RWPE2 (cell line): ENCODE data around the gene HTRA2.

Experiments
- ATAC-seq: fragments of 200-7000 bp; cut with Tn5 transposase; 3 replicates; pipeline ENCODE4 v1.9.1; 2021; ENCODE audit warnings: low read depth
- DNase-seq: peaks from one replicate; pipeline ENCODE4 v3.0.0-alpha.2; 2020; ENCODE audit warnings: low spot score
- H3K27ac ChIP-seq: fragments of 450-650 bp; 2 replicates; pipeline ENCODE4 v1.5.1; 2017; ENCODE audit warnings: mild to moderate bottlenecking; ENCODE audit not compliant: poor library complexity, severe bottlenecking
- H3K27me3 ChIP-seq: fragments of 250-450 bp; sonication (Bioruptor Pico); 2 replicates; pipeline ENCODE4 v1.5.1; 2021; ENCODE audit warnings: mild to moderate bottlenecking, moderate library complexity; ENCODE audit not compliant: insufficient read depth, poor library complexity, severe bottlenecking
- H3K36me3 ChIP-seq: fragments of 250-450 bp; sonication (Bioruptor Pico); 2 replicates; pipeline ENCODE4 v1.5.1; 2020; ENCODE audit warnings: low read depth, mild to moderate bottlenecking, moderate library complexity
- H3K4me1 ChIP-seq: fragments of 250-450 bp; sonication (Bioruptor Pico); 2 replicates; pipeline ENCODE4 v1.5.1; 2021; ENCODE audit warnings: mild to moderate bottlenecking, moderate library complexity; ENCODE audit not compliant: insufficient read depth, poor library complexity, severe bottlenecking
- H3K4me3 ChIP-seq: fragments of 250-450 bp; sonication (Bioruptor Pico); 2 replicates; pipeline ENCODE4 v1.5.1; 2021; ENCODE audit warnings: mild to moderate bottlenecking, moderate library complexity; ENCODE audit not compliant: severe bottlenecking
- H3K9me3 ChIP-seq: fragments of 250-450 bp; sonication (Bioruptor Pico); 2 replicates; pipeline ENCODE4 v1.5.1; 2021; ENCODE audit warnings: mild to moderate bottlenecking, moderate library complexity; ENCODE audit not compliant: severe bottlenecking
- TF ChIP-seq, protein P1 (sequence below): fragments of 450-650 bp; IDR thresholded peaks from one replicate; pipeline ENCODE4 v1.5.1; 2017; ENCODE audit warnings: mild to moderate bottlenecking, moderate library complexity; ENCODE audit not compliant: poor library complexity, severe bottlenecking

HTRA2 gene

DNA sequence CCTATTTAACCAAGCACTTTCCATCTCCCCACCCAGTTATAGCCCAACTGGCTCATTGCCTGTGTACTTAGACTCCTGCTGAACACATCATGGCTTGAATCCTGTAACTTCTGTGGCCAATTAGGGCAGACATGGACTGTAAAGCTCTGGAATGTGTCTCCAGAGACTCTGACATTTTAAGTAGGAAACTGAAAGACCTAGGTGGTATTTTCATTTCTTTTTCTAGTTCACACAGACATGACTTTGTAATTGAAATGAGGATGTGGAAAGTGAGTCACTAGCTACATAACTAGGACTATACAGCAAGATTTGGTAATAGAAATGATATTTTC lies 37.0 kb downstream of the HTRA2 start:
- Histone ChIP-seq H3K4me1 (peaks cover 35% of the 10 kb centered on the region), H3K4me3 (no peak overlapping the region), H3K36me3 (no peaks in the 10 kb centered on the region), H3K9me3 (no peaks in the 10 kb centered on the region), H3K27ac (peak overlapping the region; percentile 87), H3K27me3 (no peaks in the 10 kb centered on the region)
- DNase-seq: no peak
- TF ChIP-seq, protein P1, sequence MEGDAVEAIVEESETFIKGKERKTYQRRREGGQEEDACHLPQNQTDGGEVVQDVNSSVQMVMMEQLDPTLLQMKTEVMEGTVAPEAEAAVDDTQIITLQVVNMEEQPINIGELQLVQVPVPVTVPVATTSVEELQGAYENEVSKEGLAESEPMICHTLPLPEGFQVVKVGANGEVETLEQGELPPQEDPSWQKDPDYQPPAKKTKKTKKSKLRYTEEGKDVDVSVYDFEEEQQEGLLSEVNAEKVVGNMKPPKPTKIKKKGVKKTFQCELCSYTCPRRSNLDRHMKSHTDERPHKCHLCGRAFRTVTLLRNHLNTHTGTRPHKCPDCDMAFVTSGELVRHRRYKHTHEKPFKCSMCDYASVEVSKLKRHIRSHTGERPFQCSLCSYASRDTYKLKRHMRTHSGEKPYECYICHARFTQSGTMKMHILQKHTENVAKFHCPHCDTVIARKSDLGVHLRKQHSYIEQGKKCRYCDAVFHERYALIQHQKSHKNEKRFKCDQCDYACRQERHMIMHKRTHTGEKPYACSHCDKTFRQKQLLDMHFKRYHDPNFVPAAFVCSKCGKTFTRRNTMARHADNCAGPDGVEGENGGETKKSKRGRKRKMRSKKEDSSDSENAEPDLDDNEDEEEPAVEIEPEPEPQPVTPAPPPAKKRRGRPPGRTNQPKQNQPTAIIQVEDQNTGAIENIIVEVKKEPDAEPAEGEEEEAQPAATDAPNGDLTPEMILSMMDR: no peak
- peak; percentile 40 for ATAC-seq

DNA sequence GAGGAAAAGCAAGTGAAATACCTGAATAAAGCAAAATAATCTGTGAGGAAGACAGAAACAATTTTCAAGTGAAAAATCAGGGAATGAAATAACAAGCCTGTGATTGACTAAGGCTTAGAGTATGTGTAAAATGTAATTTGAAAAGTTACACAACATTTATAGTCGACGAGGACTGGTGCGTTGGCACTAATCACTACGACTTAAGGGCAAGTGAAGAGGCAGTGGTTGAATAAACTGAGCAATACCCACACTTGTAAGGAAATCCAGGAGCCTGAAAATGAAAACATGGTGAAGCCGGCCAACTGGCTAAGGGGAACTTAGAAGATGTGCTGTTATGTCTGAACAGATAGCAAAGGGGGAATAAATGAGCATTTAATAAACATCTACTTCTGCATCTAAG lies 38.1 kb downstream of the HTRA2 start:
- Histone ChIP-seq H3K9me3 (no peaks in the 10 kb centered on the region), H3K27ac (peak overlapping the region; percentile 87), H3K4me3 (no peak overlapping the region), H3K36me3 (no peaks in the 10 kb centered on the region), H3K4me1 (peaks cover 35% of the 10 kb centered on the region), H3K27me3 (no peaks in the 10 kb centered on the region)
- DNase-seq (no peak), ATAC-seq (peak; percentile 87)
- TF ChIP-seq, protein P1: no peak

DNA sequence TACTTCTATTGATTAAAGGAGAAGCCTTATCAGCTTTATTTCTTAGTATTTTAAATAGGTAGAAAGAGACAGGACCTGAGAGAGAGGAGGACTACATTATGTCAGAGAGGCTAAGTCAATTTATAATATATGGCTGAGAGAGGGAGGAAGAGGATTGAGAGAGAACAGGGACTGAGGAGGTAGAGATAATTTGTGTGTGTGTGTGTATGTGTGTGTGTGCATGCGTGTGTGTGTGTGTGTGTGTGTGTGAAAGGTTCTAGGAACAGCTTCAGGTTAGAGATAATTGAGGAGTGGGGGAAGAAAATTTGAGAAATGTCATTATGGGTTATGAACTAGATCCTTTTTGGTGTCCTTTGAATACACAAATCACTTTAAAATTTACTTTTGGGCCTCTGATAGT lies 40.0 kb downstream of the HTRA2 start:
- no peaks in the 10 kb centered on the region for H3K27me3 ChIP-seq
- no peak overlapping the region for H3K4me3 ChIP-seq
- TF ChIP-seq, protein P1: no peak
- no peak for ATAC-seq
- H3K4me1 ChIP-seq: peaks cover 40% of the 10 kb centered on the region
- no peak for DNase-seq
- H3K36me3 ChIP-seq: no peaks in the 10 kb centered on the region
- H3K9me3 ChIP-seq: no peaks in the 10 kb centered on the region
- H3K27ac ChIP-seq: no peak overlapping the region

DNA sequence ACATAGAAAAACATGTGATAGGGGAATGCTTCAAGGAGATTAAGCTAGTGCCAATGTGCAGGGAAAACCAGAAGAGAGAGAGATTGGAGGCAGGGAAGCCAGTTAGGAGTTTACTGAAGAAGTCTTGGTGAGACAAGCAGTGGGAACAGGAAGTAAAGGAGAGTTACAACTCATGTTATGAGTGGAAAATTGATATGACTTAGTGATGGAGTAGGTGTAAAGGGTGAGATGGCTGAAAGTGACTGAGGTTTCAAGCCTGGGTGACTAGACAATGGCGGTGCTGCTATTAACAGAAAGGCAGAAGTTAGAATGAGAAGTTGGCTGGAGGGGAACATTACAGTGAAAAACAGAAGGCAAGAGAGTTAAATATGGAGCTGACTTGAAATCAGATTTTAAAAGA lies 41.3 kb downstream of the HTRA2 start:
- no peak for ATAC-seq
- no peaks in the 10 kb centered on the region for H3K27me3 ChIP-seq

DNA sequence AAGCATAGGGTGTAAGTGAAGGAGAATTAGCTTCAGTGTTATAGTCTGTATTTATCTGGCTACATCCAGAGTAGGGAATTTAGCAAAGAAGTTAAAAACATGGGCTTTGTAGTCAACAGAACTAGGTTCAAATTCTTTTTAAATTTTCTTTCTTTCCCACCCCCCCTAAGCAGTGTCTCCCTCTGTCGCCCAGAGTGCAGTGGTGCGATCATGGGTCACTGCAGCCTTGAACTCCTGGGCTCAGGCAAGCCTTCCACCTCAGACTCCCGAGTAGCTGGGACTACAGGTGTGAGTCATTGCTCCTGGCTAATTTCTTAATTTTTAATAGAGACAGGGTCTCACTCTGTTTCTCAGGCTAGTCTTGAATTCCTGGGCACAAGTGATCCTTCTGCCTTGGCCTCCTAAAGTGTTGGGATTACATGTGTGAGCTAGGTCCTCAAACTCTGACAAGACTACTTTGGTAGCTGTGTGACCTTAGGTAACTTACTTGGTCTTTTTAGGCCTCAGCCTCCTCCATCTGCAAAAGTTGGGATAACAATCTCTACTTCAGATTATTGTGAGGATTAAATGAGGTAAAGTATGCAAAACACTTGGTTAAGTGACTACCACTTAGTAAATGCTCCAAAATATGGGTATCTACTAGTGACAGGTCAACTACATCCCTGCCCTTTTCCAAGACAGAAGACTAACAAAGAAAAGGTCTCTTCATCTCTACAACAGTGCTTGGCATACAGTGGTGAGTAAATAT lies 42.6 kb downstream of the HTRA2 start:
- no peak for DNase-seq
- TF ChIP-seq, protein P1: no peak
- Histone ChIP-seq H3K27me3 (no peaks in the 10 kb centered on the region), H3K4me3 (no peak overlapping the region), H3K36me3 (no peaks in the 10 kb centered on the region), H3K9me3 (no peaks in the 10 kb centered on the region), H3K27ac (peak overlapping the region; percentile 89), H3K4me1 (peaks cover 28% of the 10 kb centered on the region)
- ATAC-seq: no peak

More for the DNA sequence above, 41.3 kb downstream of the HTRA2 start:
- Histone ChIP-seq H3K4me3 (no peak overlapping the region), H3K27ac (no peak overlapping the region), H3K4me1 (peaks cover 38% of the 10 kb centered on the region), H3K9me3 (no peaks in the 10 kb centered on the region), H3K36me3 (no peaks in the 10 kb centered on the region)
- no peak for DNase-seq
- TF ChIP-seq, protein P1: no peak
